GM19463 (cell line): ENCODE data around the gene PACRG.
A peak's percentile ranks its signal among the peaks of the same experiment; 100 is the strongest.

Experiments used
- ATAC-seq: cut with Tn5 transposase; IDR thresholded peaks from one replicate; pipeline ENCODE4 v1.9.1; 2021; ENCODE audit warnings: mild to moderate bottlenecking, moderate library complexity; ENCODE audit not compliant: unreplicated experiment

The PACRG gene

DNA sequence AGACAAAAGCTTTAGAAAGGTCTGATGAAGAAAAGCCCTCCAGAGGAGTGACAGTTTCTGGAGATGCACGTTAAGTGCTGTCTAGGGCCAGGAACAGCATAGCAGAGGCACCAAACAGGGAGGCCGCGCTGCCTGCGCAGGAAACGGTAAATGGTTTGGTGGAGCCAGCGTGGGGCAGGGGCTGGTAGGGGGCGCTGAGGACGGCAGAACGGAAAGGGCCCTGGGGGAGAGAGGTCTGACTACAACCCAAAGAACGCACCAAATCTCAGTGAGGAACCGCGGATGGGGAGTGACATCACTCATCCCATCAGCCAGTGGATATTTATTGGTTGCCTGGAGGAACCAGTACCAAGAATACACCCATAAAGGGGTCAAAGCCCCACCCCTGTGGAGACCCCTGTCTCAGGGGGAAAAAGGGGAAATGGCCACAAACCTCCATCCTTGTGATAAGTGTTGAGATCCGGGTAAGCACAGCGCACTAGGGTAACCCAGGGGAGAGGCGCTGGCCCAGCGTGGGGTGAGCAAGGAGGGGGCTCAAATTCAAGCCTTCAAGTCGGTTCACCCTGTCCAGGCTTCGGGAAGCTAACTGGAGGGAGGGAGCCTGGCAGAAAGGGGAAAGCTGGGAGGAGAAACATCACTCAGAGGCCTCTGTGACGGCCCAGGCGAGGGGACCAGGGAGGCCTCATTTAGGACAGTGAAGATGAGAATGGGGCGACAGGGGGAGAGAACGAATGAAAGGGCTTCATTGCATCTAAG, 437.6 kb downstream of the PACRG start:
- no peak for ATAC-seq

GRCh38 chr6:163165922-163166321, 438.1 kb downstream of the PACRG start:
- ATAC-seq: no peak

- ATAC-seq: no peak
These were observed 438.7 kb downstream of the PACRG start for GRCh38 chr6:163166507-163166906.

DNA sequence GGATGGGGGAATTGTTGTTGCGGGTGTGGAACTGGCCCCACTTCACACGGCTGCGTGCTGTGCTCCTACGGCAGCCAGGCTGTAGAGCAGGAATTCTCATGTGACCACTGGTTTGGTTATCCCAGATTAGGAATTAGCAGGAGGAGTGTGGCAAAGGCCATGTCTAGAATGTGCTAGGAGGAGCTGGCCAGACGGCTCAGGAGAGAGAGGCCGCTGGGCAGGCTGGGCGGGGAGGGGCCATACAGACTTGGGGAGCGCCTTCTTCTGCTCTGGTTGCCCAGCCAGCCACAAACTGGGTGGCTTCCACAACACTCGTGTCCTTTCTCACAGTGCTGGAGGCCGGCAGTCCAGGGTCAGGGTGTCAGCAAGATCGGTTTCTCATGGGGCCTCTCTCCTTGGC, 441.7 kb downstream of the PACRG start:
- no peak for ATAC-seq

DNA sequence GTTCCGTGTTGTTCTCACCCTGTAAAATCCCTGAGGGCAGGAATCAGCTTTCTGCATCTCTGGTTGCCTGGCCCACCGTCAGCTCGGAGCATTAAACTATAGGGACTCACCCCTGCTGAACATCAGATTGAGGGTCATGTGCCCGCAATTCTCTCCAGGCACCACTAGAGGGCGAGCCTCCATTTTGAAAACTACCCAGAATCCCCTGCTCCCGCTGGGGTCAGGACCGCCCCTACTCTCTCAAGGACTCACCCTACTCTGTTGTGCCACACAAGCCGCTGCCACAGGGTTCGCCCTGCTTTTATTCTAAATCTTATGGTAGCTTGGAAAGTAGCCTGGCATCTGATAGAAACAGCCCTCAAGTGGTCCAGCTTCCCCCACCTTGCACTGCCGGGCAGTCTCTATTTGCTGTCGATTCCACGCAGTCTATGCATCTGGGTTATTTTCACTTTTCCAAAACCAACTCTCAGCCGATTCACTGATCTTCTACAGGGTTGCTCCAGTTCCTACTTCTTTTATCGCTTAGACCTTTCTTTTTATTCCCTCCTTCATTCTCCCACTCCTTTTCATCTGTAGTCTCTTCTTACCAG, 442.6 kb downstream of the PACRG start:
- ATAC-seq: peak; percentile 78

- no peak for ATAC-seq
These were observed 446.0 kb downstream of the PACRG start for GRCh38 chr6:163173741-163174140.

GRCh38 chr6:163175301-163175700, 447.5 kb downstream of the PACRG start:
- no peak for ATAC-seq

- ATAC-seq: no peak
These were observed 448.3 kb downstream of the PACRG start for GRCh38 chr6:163176097-163176496.

DNA sequence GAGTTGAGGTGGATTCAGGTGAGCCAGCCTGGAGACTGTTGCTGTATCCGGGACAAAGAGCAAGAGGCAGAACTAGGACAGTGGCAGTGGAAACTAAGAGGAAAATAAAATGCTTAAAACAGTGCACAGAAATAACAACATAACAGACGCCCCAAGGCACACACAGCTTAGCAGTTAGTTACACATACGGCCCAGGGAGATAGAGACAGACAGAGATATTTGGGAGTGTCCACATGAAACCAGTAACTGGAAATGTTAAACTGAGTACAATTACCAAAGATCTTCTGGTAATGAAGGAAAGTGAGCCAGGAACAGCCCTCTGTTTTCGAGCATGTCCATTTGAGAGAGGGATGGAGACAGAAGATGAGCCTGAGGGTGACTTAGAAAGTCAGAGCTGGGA, 449.2 kb downstream of the PACRG start:
- no peak for ATAC-seq

GRCh38 chr6:163177892-163178420, 450.2 kb downstream of the PACRG start:
- no peak for ATAC-seq

- no peak for ATAC-seq
These were observed 451.3 kb downstream of the PACRG start for GRCh38 chr6:163179061-163179460.

DNA sequence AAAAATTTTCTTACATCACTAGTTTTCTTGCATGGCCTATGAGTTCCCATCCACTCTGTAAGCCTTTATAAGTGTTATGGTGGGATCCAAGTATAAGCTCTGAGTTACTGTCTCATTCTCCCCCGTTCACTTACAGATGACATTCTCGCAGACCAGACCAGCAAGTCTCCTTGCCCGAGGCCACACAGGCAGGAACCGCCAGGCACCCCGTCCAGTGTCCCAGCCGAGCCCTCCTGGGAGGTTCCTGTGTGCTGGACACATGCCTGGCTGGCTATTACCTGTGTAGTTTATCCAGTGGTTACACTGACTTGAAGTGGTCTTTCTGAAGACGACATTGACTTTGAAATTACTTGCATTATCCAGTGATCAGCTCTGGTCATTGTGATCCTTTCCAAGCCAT, 451.9 kb downstream of the PACRG start:
- ATAC-seq: no peak

- ATAC-seq: no peak
These were observed 453.2 kb downstream of the PACRG start for GRCh38 chr6:163180874-163181541.

DNA sequence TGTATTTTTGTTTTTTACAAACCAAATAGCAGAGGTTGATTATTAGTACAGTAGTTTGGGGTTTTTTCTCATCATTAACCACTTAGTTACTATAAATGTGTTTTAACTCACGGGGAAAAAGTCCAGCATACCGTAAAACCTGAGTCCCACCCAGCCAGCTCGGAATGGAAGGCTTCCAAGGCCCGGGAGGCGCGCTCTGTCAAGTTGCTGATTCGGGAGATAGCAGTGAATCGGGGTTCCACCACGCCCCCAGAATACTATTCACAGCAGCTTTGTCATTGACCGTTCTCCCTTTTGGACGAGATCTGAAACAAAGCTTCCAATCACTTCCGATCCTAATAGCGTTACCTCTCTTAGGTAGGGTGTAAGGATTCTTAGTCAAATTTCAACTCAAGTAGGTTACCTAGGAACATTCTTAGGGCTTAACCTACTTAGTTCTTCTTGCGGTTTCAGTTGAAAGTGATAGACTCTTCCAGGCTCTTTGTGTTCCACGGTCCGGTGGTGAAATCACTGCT, 453.9 kb downstream of the PACRG start:
- ATAC-seq: no peak

DNA sequence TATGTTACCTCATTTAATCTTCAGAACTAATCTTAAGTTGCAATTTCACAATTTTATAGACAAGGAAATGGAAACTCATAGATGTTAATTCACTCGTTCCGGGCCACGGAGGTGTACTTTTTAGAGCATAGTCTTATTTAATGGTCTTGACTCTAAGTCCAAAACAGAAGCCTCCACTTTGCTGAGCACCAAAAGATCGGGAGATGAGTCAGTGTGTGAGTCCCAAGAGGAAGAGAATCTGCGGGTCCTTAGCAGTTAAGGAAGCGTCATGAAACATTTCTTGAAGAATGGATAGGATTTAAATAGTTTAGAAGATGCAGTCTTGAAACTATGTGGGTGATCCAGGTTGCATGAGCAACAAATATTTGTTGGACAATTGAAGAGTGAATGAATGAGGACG, 454.9 kb downstream of the PACRG start:
- ATAC-seq: no peak

- ATAC-seq: no peak
These were observed 456.0 kb downstream of the PACRG start for GRCh38 chr6:163183806-163184205.

DNA sequence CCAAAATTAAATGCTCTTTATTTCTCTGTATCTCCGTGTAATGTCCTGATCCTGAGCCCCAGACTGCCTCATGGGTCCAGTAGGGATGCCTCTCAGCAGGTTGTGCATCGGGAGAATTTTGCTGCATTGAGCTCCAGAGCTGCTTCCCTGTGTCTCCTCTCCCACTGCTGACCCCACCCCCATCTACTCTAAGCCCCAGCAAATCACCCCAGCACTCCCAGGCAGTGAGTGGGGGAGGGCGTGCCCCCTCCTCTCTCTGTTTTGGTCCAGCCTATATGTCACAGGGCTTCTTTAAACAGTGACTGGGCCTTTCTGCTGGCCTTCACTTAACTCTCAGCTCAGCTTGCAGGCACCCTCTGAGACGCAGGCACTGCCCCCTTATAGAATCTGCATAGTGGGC, 458.0 kb downstream of the PACRG start:
- ATAC-seq: no peak

DNA sequence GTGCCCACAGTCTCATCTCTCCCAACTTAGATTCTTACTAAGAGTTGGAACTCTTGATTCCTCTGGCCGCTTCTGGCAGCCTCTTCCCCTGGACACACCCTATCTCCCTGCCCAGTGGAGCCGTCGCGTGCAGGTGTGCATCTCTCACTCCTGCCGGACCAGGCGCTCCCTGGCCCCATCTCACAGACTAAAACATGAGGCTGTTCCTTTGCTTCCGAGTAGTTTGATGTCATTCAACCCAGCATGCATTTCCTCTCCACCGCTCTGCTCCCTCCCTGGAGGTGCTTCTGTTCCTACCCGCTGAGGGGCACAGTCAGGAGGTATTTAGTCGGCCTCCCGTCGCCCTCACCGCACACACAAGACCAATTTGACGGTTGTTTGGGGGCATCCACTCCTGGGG, 458.8 kb downstream of the PACRG start:
- no peak for ATAC-seq

- ATAC-seq: no peak
These were observed 459.4 kb downstream of the PACRG start for GRCh38 chr6:163187201-163187600.

GRCh38 chr6:163187606-163188005, 459.8 kb downstream of the PACRG start:
- no peak for ATAC-seq

DNA sequence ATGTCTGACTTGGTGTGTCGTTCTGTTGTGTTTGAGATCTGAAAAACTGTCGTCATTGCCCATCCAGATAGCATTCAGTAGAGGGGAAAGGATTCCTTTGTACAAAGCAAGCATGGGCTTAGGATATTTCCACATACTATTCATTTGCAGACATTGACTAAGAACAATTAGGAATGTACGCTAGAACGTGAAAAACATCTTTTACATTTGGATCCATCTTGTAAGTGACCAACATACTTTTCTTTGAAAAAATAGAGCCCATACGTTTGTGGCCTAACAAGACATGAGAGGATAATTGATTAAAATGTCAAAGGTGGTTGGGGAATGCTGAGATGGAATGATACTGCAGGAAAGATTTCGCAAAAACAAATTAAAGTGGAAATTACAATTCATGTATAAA, 461.0 kb downstream of the PACRG start:
- no peak for ATAC-seq

GRCh38 chr6:163189609-163190008, 461.8 kb downstream of the PACRG start:
- no peak for ATAC-seq
